ENCODE results near the gene AKR1C1. TPM values are rescaled to one million over a fixed set of nuclear protein-coding genes. Genes with fewer than 3 reads are reported as not detected.
"Not testable (repeated sequence)": the region's sequence is repeated elsewhere in the genome, so short reads cannot be mapped to it uniquely, and the experiment has no call there.

The AKR1C1 gene
- polyA plus RNA-seq, 1 experiment = 125 TPM

DNA sequence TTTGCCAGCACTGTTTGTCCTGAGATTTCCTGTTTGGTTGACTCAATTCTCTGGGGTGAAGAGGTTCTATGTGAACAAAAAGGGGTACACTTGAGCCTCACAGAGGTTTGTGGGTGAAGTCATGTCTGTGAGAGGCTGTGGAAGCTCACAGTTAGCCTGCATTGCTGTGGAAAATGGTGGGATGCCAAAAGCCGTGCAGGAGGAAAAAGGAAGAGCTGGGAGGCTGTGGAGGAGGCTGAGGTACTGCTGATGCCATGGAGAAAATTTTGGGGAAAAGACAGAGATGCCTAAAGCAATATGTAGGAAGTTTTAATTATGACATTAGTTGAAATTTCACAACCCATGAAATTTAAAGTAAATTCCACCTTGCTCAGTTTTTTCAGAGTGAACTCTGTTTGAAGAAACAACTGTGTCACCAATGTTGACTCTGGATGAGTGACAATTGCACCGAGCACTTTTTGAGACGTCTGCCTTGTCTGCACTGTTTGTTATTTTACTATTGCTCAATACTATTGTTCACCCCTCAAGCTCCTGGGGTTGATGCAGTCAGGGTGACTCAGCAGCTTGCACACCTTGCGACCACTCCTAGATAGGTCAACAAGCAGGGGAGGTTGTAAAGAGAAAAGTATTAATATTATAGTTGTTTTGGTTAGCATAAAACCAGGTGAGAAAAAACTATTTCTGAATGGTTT lies 45.8 kb downstream of the AKR1C1 start:
- H3K9me3 ChIP-seq (ENCODE audit: control insufficient read depth, insufficient read depth, low read length); H3K27me3 ChIP-seq (ENCODE audit: control insufficient read depth, insufficient read depth, low read length); H3K4me3 ChIP-seq (ENCODE audit: low read depth, low read length); POLR2A ChIA-PET; CTCF ChIA-PET; H3K27ac ChIP-seq (ENCODE audit: low read depth, low read length); DNase-seq (ENCODE audit: low read depth, low spot score): not testable (repeated sequence)

DNA sequence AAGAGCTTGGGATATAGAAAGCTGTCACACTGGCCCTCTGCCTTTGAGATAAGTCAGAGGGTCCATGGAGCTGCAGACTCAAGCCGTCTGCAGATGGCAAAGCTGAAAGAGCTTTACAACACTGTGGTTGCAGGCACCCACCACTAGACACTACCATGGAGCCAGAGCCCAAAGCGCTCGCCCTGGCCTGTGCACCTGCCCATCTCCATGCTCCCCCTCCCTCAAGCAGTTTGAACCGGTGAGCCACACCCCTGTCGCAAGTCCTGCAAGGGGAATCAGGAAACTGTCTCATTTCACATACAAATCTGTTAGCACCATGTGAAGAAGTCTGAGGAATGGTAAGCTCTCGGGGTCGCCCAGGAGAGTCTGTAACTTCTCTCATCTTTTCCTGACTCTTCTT lies 46.8 kb downstream of the AKR1C1 start:
- CTCF ChIA-PET; H3K27me3 ChIP-seq (ENCODE audit: control insufficient read depth, insufficient read depth, low read length); DNase-seq (ENCODE audit: low read depth, low spot score); H3K4me3 ChIP-seq (ENCODE audit: low read depth, low read length); POLR2A ChIA-PET; H3K9me3 ChIP-seq (ENCODE audit: control insufficient read depth, insufficient read depth, low read length); H3K27ac ChIP-seq (ENCODE audit: low read depth, low read length): not testable (repeated sequence)

DNA sequence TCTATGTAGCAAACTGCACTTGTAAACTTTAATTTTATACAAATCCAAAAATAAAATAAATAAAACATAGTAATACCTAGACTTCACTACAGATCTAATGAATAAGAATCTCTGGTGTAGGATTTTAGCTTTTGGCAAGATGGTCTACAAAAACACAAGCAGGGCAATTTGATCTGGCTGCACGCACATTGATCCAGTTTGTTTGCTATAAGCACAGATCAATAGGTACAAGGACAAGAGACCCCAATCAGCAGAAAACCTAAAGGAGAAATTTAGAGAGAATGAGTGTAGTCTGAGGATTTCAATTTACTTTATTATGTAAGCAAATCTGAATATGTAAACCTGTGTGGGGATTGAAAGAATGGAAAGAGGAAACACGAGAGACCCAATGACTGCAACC lies 48.2 kb downstream of the AKR1C1 start:
- H3K9me3 ChIP-seq (ENCODE audit: control insufficient read depth, insufficient read depth, low read length); H3K4me3 ChIP-seq (ENCODE audit: low read depth, low read length); DNase-seq (ENCODE audit: low read depth, low spot score); POLR2A ChIA-PET; CTCF ChIA-PET; H3K27ac ChIP-seq (ENCODE audit: low read depth, low read length); H3K27me3 ChIP-seq (ENCODE audit: control insufficient read depth, insufficient read depth, low read length): not testable (repeated sequence)

DNA sequence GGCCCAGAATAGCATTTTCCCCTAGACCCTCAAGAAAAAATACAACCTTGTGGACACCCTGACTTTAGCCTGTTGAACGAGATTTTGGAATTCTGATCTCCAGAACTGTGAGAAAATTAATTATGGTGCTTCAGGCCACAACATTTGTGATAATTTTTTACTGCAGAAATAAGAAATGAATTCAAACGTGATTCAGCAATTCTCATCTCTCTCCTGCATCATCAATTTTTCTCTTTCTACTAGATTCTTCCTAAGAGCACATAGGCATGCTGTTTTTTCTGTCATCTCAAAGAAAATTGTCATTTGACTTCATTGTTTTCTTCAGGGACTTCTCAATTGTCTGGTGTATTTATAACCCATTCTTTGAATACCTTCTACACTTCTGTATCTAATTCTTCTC lies 49.4 kb downstream of the AKR1C1 start:
- Histone ChIP-seq H3K27me3 (ENCODE audit: control insufficient read depth, insufficient read depth, low read length) (no peaks in the 10 kb centered on the region), H3K4me3 (ENCODE audit: low read depth, low read length) (no peak overlapping the region), H3K9me3 (ENCODE audit: control insufficient read depth, insufficient read depth, low read length) (no peaks in the 10 kb centered on the region), H3K27ac (ENCODE audit: low read depth, low read length) (no peak overlapping the region)
- CTCF ChIA-PET = no interaction called here
- TF ChIP-seq, protein P1, sequence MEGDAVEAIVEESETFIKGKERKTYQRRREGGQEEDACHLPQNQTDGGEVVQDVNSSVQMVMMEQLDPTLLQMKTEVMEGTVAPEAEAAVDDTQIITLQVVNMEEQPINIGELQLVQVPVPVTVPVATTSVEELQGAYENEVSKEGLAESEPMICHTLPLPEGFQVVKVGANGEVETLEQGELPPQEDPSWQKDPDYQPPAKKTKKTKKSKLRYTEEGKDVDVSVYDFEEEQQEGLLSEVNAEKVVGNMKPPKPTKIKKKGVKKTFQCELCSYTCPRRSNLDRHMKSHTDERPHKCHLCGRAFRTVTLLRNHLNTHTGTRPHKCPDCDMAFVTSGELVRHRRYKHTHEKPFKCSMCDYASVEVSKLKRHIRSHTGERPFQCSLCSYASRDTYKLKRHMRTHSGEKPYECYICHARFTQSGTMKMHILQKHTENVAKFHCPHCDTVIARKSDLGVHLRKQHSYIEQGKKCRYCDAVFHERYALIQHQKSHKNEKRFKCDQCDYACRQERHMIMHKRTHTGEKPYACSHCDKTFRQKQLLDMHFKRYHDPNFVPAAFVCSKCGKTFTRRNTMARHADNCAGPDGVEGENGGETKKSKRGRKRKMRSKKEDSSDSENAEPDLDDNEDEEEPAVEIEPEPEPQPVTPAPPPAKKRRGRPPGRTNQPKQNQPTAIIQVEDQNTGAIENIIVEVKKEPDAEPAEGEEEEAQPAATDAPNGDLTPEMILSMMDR (IDR thresholded peaks at IDR 0.05; ENCODE audit: low read depth, low read length) = no peak
- POLR2A ChIA-PET = no interaction called here
- no peak for DNase-seq (ENCODE audit: low read depth, low spot score)

DNA sequence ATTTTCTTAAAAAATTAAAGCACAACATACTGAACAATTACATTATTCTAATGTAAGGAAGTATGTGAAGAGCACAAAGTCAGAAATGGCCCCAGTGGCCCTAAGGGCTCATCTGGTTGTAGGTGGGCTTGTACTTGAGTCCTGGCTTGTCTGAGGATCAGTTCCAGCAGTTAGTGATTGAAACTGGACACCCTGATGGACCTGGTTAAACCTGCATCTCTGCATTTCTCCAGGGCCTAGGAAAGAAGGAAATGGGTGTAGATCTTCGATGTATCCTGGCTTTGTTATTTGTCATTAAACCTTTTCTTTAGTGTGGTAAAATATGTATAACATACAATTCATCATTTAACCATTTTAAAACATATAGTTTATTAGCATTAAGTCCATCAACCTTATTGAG lies 50.2 kb downstream of the AKR1C1 start:
- ChIA-PET POLR2A (no interaction called here), CTCF (no interaction called here)
- H3K4me3 ChIP-seq (ENCODE audit: low read depth, low read length) = no peak overlapping the region
- TF ChIP-seq, protein P1 (IDR thresholded peaks at IDR 0.05; ENCODE audit: low read depth, low read length) = no peak
- H3K27me3 ChIP-seq (ENCODE audit: control insufficient read depth, insufficient read depth, low read length) = no peaks in the 10 kb centered on the region
- H3K9me3 ChIP-seq (ENCODE audit: control insufficient read depth, insufficient read depth, low read length) = no peaks in the 10 kb centered on the region
- no peak for DNase-seq (ENCODE audit: low read depth, low spot score)
- no peak overlapping the region for H3K27ac ChIP-seq (ENCODE audit: low read depth, low read length)

DNA sequence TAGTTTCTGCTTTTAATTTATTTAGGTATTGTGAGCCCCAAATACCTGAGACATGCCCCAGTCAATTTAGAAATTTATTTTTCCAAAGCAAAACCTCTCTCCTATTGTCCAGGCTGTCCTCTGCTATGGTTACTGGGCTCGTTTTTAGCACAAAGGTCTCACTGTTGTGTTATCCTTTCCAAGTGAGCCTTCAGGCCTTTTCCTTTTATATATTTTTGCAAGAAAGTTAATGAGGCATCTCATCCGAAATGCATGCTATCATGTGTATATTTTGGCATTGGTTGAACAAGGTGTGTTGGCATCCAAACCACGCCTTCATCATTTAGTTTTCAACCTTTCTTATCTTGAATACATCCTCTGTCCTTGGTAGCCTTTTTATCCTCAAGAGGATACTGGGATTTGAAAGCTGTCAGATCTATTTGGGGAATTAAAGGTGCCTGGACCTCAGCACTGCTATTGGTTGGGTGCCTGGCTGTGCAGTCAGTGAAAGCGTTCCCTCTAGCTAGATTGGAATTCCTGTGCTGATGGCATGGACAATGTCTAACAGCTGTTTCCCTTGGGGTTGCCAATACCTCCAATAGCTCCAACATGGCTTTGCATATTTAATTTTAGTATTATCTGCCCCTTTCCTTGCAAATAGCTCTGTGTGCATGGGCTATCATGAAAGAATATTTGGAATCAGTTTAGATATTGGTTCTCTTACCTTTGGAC lies 51.1 kb downstream of the AKR1C1 start:
- CTCF ChIA-PET = interaction anchor here (1.0 kb wide), 1 partner anchor 165 kb away, joined by 3 read pairs; no protein-coding TSS in a partner anchor
- POLR2A ChIA-PET = not testable (repeated sequence)

DNA sequence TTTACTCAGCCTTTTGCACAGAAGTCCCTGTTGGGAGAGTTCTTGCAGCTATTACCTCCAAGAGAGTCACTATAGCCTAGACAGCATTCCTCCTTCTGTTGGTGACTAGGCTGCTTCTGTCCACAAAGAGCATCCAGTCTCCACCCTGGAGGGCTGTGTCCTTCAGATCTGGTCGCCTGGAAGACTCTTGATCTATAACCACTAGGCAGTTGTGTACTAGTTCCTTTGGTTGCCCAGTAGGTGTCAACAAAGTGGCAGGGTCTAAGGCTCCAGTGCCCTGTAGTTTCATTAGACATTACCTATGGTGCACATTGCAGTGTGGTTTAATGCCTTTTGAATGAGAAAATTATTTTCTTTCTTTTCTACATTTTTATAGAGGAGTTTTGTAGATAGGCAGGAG lies 51.7 kb downstream of the AKR1C1 start:
- TF ChIP-seq, protein P1 (IDR thresholded peaks at IDR 0.05; ENCODE audit: low read depth, low read length) = no peak
- ChIA-PET CTCF (interaction anchor here (1.0 kb wide), 1 partner anchor 165 kb away, joined by 3 read pairs; no protein-coding TSS in a partner anchor), POLR2A (no interaction called here)
- H3K27ac ChIP-seq (ENCODE audit: low read depth, low read length) = no peak overlapping the region
- no peaks in the 10 kb centered on the region for H3K9me3 ChIP-seq (ENCODE audit: control insufficient read depth, insufficient read depth, low read length)
- no peaks in the 10 kb centered on the region for H3K27me3 ChIP-seq (ENCODE audit: control insufficient read depth, insufficient read depth, low read length)
- no peak overlapping the region for H3K4me3 ChIP-seq (ENCODE audit: low read depth, low read length)
- DNase-seq (ENCODE audit: low read depth, low spot score) = no peak

More for the DNA sequence above, 51.1 kb downstream of the AKR1C1 start:
- not testable (repeated sequence) for H3K27me3 ChIP-seq (ENCODE audit: control insufficient read depth, insufficient read depth, low read length); H3K27ac ChIP-seq (ENCODE audit: low read depth, low read length); DNase-seq (ENCODE audit: low read depth, low spot score); H3K9me3 ChIP-seq (ENCODE audit: control insufficient read depth, insufficient read depth, low read length); H3K4me3 ChIP-seq (ENCODE audit: low read depth, low read length)
